A549 (cell line): ENCODE results near the gene CHST5. TPM values are rescaled to one million over a fixed set of nuclear protein-coding genes. Genes with fewer than 3 reads are reported as not detected.
A peak's percentile ranks its signal among the peaks of the same experiment; 100 is the strongest.

ENCODE experiments used
- ATAC-seq, 2 experiments: fragments of 200-7000 bp in 1 of 2; fragments of >200 bp in 1 of 2; cut with Nextera tagmentation in 1 of 2; cut with Tn5 transposase in 1 of 2; 3 replicates each; pipeline versions ENCODE4 v1.8.0 to v1.9.1; 2018 to 2020; ENCODE audit warnings: mild to moderate bottlenecking in 1 of 2, moderate library complexity in 1 of 2
- CTCF ChIA-PET: fragments of 300-600 bp; sonication (Branson Sonifier 250); formaldehyde crosslinking; extraction: SDS; loops from one replicate; lab custom pipeline; 2021; ENCODE audit warnings: antibody characterized with exemption, inconsistent platforms; lab: Yijun Ruan, JAX
- POLR2A ChIA-PET: fragments of 350-600 bp; formaldehyde crosslinking; extraction: SDS; loops from one replicate; lab custom pipeline; 2021; ENCODE audit warnings: antibody characterized with exemption, inconsistent platforms; lab: Yijun Ruan, JAX
- DNase-seq, 2 experiments: peaks; one replicate each; pipeline versions ENCODE4 v3.0.0 to v3.0.0-alpha.2; 2011 to 2016; ENCODE audit warnings: low read depth in 1 of 2, low spot score in 1 of 2
- FAIRE-seq: peaks from 2 replicates; lab custom pipeline; 2011; peaks lifted over from hg19 to GRCh38; lab: Jason Lieb, UNC
- H3K27ac ChIP-seq, 2 experiments: fragments of >200 bp; sonication (Bioruptor Twin); formaldehyde crosslinking; 3 replicates each; pipeline ENCODE4 v1.5.1; 2016 to 2017
- H3K4me1 ChIP-seq: fragments of >200 bp; sonication (Bioruptor Twin); formaldehyde crosslinking; 3 replicates; pipeline ENCODE4 v1.6.1; 2016
- H3K4me2 ChIP-seq: fragments of >200 bp; sonication (Bioruptor Twin); formaldehyde crosslinking; 3 replicates; pipeline ENCODE4 v1.6.1; 2016
- H3K4me3 ChIP-seq: fragments of >200 bp; sonication (Bioruptor Twin); formaldehyde crosslinking; 3 replicates; pipeline ENCODE4 v1.5.1; 2016
- H3K9me3 ChIP-seq: fragments of >200 bp; sonication (Bioruptor Twin); formaldehyde crosslinking; 3 replicates; pipeline ENCODE4 v1.6.1; 2016
- ATOH8 ChIP-seq: fragments of 250-450 bp; sonication (Bioruptor Pico); IDR thresholded peaks from 2 replicates; pipeline ENCODE4 v1.5.0; 2020; ENCODE audit warnings: low read depth, mild to moderate bottlenecking, moderate library complexity
- BCL3 ChIP-seq: fragments of >200 bp; sonication (Bioruptor Twin); formaldehyde crosslinking; IDR thresholded peaks from 3 replicates; pipeline ENCODE4 v1.6.1; 2016
- CBX8 ChIP-seq: fragments of 200-600 bp; sonication (generic); IDR thresholded peaks from 2 replicates; pipeline ENCODE4 v1.6.1; 2016
- CTCF ChIP-seq: fragments of >200 bp; sonication (Bioruptor Twin); formaldehyde crosslinking; IDR thresholded peaks from 3 replicates; pipeline ENCODE4 v1.5.1; 2016
- FOXS1 ChIP-seq: fragments of 250-450 bp; sonication (Bioruptor Pico); IDR thresholded peaks from 2 replicates; pipeline ENCODE4 v1.5.0; 2020; ENCODE audit warnings: mild to moderate bottlenecking, moderate library complexity
- HDAC2 ChIP-seq: fragments of 200-600 bp; sonication (generic); IDR thresholded peaks from 2 replicates; pipeline ENCODE4 v1.6.1; 2016
- JUN ChIP-seq, 2 experiments: fragments of >200 bp; sonication (Bioruptor Twin); formaldehyde crosslinking; IDR thresholded peaks; 2 replicates in 1 of 2; 3 replicates in 1 of 2; pipeline ENCODE4 v1.6.1; 2016 to 2017
- MAFK ChIP-seq: fragments of 450-650 bp; IDR thresholded peaks from 2 replicates; pipeline ENCODE4 v1.6.1; 2014; ENCODE audit not compliant: partially characterized antibody
- MYC ChIP-seq: IDR thresholded peaks from 2 replicates; pipeline ENCODE4 v1.6.1; 2012; ENCODE audit warnings: mild to moderate bottlenecking, inconsistent platforms, low read length, improper control_type of control experiment, borderline replicate concordance
- POLR2AphosphoS2 ChIP-seq: conservative IDR thresholded peaks from 2 replicates; pipeline ENCODE4 v1.6.1; 2012; ENCODE audit warnings: low read length, improper control_type of control experiment, inconsistent platforms
- RAD21 ChIP-seq, 2 experiments: fragments of >200 bp in 1 of 2; sonication (Bioruptor Twin) in 1 of 2; formaldehyde crosslinking in 1 of 2; IDR thresholded peaks in 1 of 2; conservative IDR thresholded peaks in 1 of 2; 2 replicates in 1 of 2; 3 replicates in 1 of 2; pipeline ENCODE4 v1.6.1; 2012 to 2018; ENCODE audit warnings: inconsistent platforms in 1 of 2
- RCOR1 ChIP-seq: fragments of 150-350 bp; IDR thresholded peaks from 2 replicates; pipeline ENCODE4 v1.6.1; 2014; ENCODE audit warnings: antibody characterized with exemption, low read length, low read depth
- USF2 ChIP-seq: fragments of 450-650 bp; IDR thresholded peaks from 2 replicates; pipeline ENCODE4 v1.6.1; 2014; ENCODE audit warnings: antibody characterized with exemption
- WGBS: methylation state at CpG from one replicate; pipeline ENCODE4 v1.1.6; 2017; ENCODE audit errors: missing lambda C conversion rate; 5-methylcytosine and 5-hydroxymethylcytosine counted together
- polyA plus RNA-seq, 4 experiments: library from polyadenylated mRNA; depleted of rRNA in 3 of 4; stranded (reverse); fragments of >200 nt; fragmentation: RNase III in 1 of 4; extraction: RNeasy Plus Mini Kit Qiagen cat#74134 plus additional on column Dnase treatment in 1 of 4; gene quantifications; 2 replicates in 3 of 4; 3 replicates in 1 of 4; pipeline ENCODE4 v1.2.3, GENCODE V29; 2011 to 2017

The CHST5 gene
- polyA plus RNA-seq, 2 of the 4 experiments (the other 2 are of a cell fraction), result 0.05 TPM; not detected in 1

GRCh38 chr16:75482434-75483205, 53.3 kb downstream of the CHST5 start:
- Histone ChIP-seq H3K4me2 (no peak overlapping the region), H3K9me3 (no peaks in the 10 kb centered on the region), H3K27ac (no peak overlapping the region), H3K4me3 (no peak overlapping the region), H3K4me1 (peaks cover 8% of the 10 kb centered on the region; the same call in 1 of the 3 replicates)
- DNase-seq (no peak), ATAC-seq (no peak), FAIRE-seq (no peak)
- CTCF ChIA-PET, result interaction anchor here (1.3 to 2.2 kb wide), 3 partner anchors 17 to 34 kb away, joined by 3 to 8 read pairs (median 3); no protein-coding TSS in a partner anchor
- POLR2A ChIA-PET, result no interaction called here
- TF ChIP-seq BCL3, result no peak
- 67% methylated on average over 14 of the region's 14 CpGs for whole genome bisulfite sequencing

- peaks cover 8% of the 10 kb centered on the region; the same call in 1 of the 3 replicates for H3K4me1 ChIP-seq
- ChIA-PET CTCF (interaction anchor here (0.5 to 2.2 kb wide), 7 partner anchors 9 to 244 kb away, joined by 3 to 8 read pairs (median 4); no protein-coding TSS in a partner anchor), POLR2A (no interaction called here)
- no peak overlapping the region for H3K4me2 ChIP-seq
- TF ChIP-seq RAD21 (conservative IDR thresholded peaks at IDR 0.05 in 1 of 2, IDR thresholded peaks at IDR 0.05 in 1 of 2), result peak; percentile 11 to 20; a peak in 1 of 5 replicates
- peak; percentile 26 for TF ChIP-seq CTCF
- TF ChIP-seq RCOR1, result no peak
- H3K4me3 ChIP-seq, result no peak overlapping the region
- ATAC-seq, result peak; percentile 61 to 79
- H3K27ac ChIP-seq, result no peak overlapping the region
- no peak for FAIRE-seq
- 24% methylated on average over 7 of the region's 7 CpGs for WGBS
- peak; percentile 61 to 64 for DNase-seq
- H3K9me3 ChIP-seq, result no peaks in the 10 kb centered on the region
These were observed 54.4 kb downstream of the CHST5 start for GRCh38 chr16:75481475-75481874.

GRCh38 chr16:75479421-75479990, 56.4 kb downstream of the CHST5 start:
- no peak overlapping the region for H3K27ac ChIP-seq
- TF ChIP-seq HDAC2 (no peak), MAFK (no peak), CBX8 (no peak), JUN (IDR thresholded peaks at IDR 0.05) (no peak), MYC (no peak), ATOH8 (no peak), POLR2AphosphoS2 (no peak), FOXS1 (CRISPR knock-in tag) (no peak), USF2 (no peak)
- peaks cover 8% of the 10 kb centered on the region; the same call in 1 of the 3 replicates for H3K4me1 ChIP-seq
- no peak for ATAC-seq
- FAIRE-seq, result no peak
- ChIA-PET POLR2A (no interaction called here), CTCF (interaction anchor here (0.6 to 5.8 kb wide), 3 partner anchors 8 to 38 kb away, joined by 4 to 53 read pairs (median 6); partner anchors contain the start of gene TMEM170A)
- no peak for DNase-seq
- no peak overlapping the region for H3K4me2 ChIP-seq
- no peaks in the 10 kb centered on the region for H3K9me3 ChIP-seq
- no peak overlapping the region for H3K4me3 ChIP-seq
- WGBS, result 87% methylated on average over 47 of the region's 47 CpGs

Other genes starting within 250 kb of the CHST5 start
- 47.2 and 70.2 TPM in 2 replicates for gene CFDP1, start 102.6 kb downstream of the CHST5 start, polyA plus RNA-seq (2011; rRNA removed)
- 50.9 to 72.8 TPM (median 71.6 TPM) in 3 replicates for gene CFDP1, start 102.6 kb downstream of the CHST5 start, polyA plus RNA-seq (2017; fragmentation: RNase III; extraction: RNeasy Plus Mini Kit Qiagen cat#74134 plus additional on column Dnase treatment)
- 21.2 and 21.7 TPM in 2 replicates for gene TMEM170A, start 71.4 kb downstream of the CHST5 start, polyA plus RNA-seq (2011; rRNA removed)
- gene TMEM170A, start 71.4 kb downstream of the CHST5 start, polyA plus RNA-seq (2017; fragmentation: RNase III; extraction: RNeasy Plus Mini Kit Qiagen cat#74134 plus additional on column Dnase treatment), result 13.9 to 14.4 TPM (median 14.2 TPM) in 3 replicates
- 0.37 and 0.57 TPM in 2 replicates for gene CHST6, start 40.7 kb downstream of the CHST5 start, polyA plus RNA-seq (2011; rRNA removed)
- gene CHST6, start 40.7 kb downstream of the CHST5 start, polyA plus RNA-seq (2017; fragmentation: RNase III; extraction: RNeasy Plus Mini Kit Qiagen cat#74134 plus additional on column Dnase treatment), result 0.38 to 0.74 TPM (median 0.65 TPM) in 3 replicates
- gene TMEM231, start 20.1 kb upstream of the CHST5 start, polyA plus RNA-seq (2011; rRNA removed), result 11.4 and 17.7 TPM in 2 replicates
- gene TMEM231, start 20.1 kb upstream of the CHST5 start, polyA plus RNA-seq (2017; fragmentation: RNase III; extraction: RNeasy Plus Mini Kit Qiagen cat#74134 plus additional on column Dnase treatment), result 4.8 to 5.8 TPM (median 5.3 TPM) in 3 replicates
- gene GABARAPL2, start 30.3 kb upstream of the CHST5 start, polyA plus RNA-seq (2011; rRNA removed), result 80.6 and 84.8 TPM in 2 replicates
- gene GABARAPL2, start 30.3 kb upstream of the CHST5 start, polyA plus RNA-seq (2017; fragmentation: RNase III; extraction: RNeasy Plus Mini Kit Qiagen cat#74134 plus additional on column Dnase treatment), result 97.7 to 108 TPM (median 107 TPM) in 3 replicates
- 53.5 and 70.0 TPM in 2 replicates for gene ADAT1, start 87.2 kb upstream of the CHST5 start, polyA plus RNA-seq (2011; rRNA removed)
- gene ADAT1, start 87.2 kb upstream of the CHST5 start, polyA plus RNA-seq (2017; fragmentation: RNase III; extraction: RNeasy Plus Mini Kit Qiagen cat#74134 plus additional on column Dnase treatment), result 41.8 to 47.7 TPM (median 45.4 TPM) in 3 replicates
- gene KARS1, start 111.6 kb upstream of the CHST5 start, polyA plus RNA-seq (2011; rRNA removed), result 211 and 218 TPM in 2 replicates
- 145 to 163 TPM (median 146 TPM) in 3 replicates for gene KARS1, start 111.6 kb upstream of the CHST5 start, polyA plus RNA-seq (2017; fragmentation: RNase III; extraction: RNeasy Plus Mini Kit Qiagen cat#74134 plus additional on column Dnase treatment)
- 24.8 and 37.9 TPM in 2 replicates for gene TERF2IP, start 111.7 kb upstream of the CHST5 start, polyA plus RNA-seq (2011; rRNA removed)
- gene TERF2IP, start 111.7 kb upstream of the CHST5 start, polyA plus RNA-seq (2017; fragmentation: RNase III; extraction: RNeasy Plus Mini Kit Qiagen cat#74134 plus additional on column Dnase treatment), result 24.8 to 26.7 TPM (median 25.1 TPM) in 3 replicates
- gene CPHXL2, start 140.9 kb upstream of the CHST5 start, polyA plus RNA-seq (2011; rRNA removed), result not detected in 2 replicates
- not detected in 3 replicates for gene CPHXL2, start 140.9 kb upstream of the CHST5 start, polyA plus RNA-seq (2017; fragmentation: RNase III; extraction: RNeasy Plus Mini Kit Qiagen cat#74134 plus additional on column Dnase treatment)
- gene DUXB, start 165.4 kb upstream of the CHST5 start, polyA plus RNA-seq (2011; rRNA removed), result not detected in 2 replicates
- gene DUXB, start 165.4 kb upstream of the CHST5 start, polyA plus RNA-seq (2017; fragmentation: RNase III; extraction: RNeasy Plus Mini Kit Qiagen cat#74134 plus additional on column Dnase treatment), result not detected in 3 replicates
- not detected in 2 replicates for gene CPHXL, start 190.4 kb upstream of the CHST5 start, polyA plus RNA-seq (2011; rRNA removed)
- not detected in 3 replicates for gene CPHXL, start 190.4 kb upstream of the CHST5 start, polyA plus RNA-seq (2017; fragmentation: RNase III; extraction: RNeasy Plus Mini Kit Qiagen cat#74134 plus additional on column Dnase treatment)